ENCODE results near the gene MTM1. TPM values are rescaled to one million over a fixed set of nuclear protein-coding genes. Genes with fewer than 3 reads are reported as not detected.
A peak's percentile ranks its signal among the peaks of the same experiment; 100 is the strongest.

The MTM1 gene
- total RNA-seq, 1 experiment from 2014 or later, result 6.4 TPM

GRCh38 chrX:150655788-150656187, 87.4 kb downstream of the MTM1 start:
- DNase-seq (ENCODE audit: low read depth), result no peak

- no peak for DNase-seq (ENCODE audit: low read depth)
Measured at GRCh38 chrX:150663073-150663472, 94.7 kb downstream of the MTM1 start.

GRCh38 chrX:150664290-150664689, 95.9 kb downstream of the MTM1 start:
- no peak for DNase-seq (ENCODE audit: low read depth)

GRCh38 chrX:150676221-150676620, 107.8 kb downstream of the MTM1 start:
- DNase-seq (ENCODE audit: low read depth), result no peak

GRCh38 chrX:150680974-150681373, 112.6 kb downstream of the MTM1 start:
- DNase-seq (ENCODE audit: low read depth), result no peak

GRCh38 chrX:150683112-150683511, 114.7 kb downstream of the MTM1 start:
- DNase-seq (ENCODE audit: low read depth), result no peak

GRCh38 chrX:150683536-150684146, 115.2 kb downstream of the MTM1 start:
- peak; percentile 23 for DNase-seq (ENCODE audit: low read depth)

- peak; percentile 97 for DNase-seq (ENCODE audit: low read depth)
Measured at GRCh38 chrX:150688911-150689451, 120.6 kb downstream of the MTM1 start.

- peak; percentile 95 for DNase-seq (ENCODE audit: low read depth)
Measured at GRCh38 chrX:150690126-150690525, 121.7 kb downstream of the MTM1 start.

GRCh38 chrX:150692296-150692695, 123.9 kb downstream of the MTM1 start:
- no peak for DNase-seq (ENCODE audit: low read depth)

- DNase-seq (ENCODE audit: low read depth), result no peak
Measured at GRCh38 chrX:150692831-150693724, 124.7 kb downstream of the MTM1 start, which contains the start of gene MTMR1. MTMR1 (plus strand) TSS chrX:150693396; CDS start chrX:150693531, 135 bp downstream.

GRCh38 chrX:150693725-150694574, 125.5 kb downstream of the MTM1 start:
- peak; percentile 6 for DNase-seq (ENCODE audit: low read depth)

- DNase-seq (ENCODE audit: low read depth), result no peak
Measured at GRCh38 chrX:150694738-150695410, 126.5 kb downstream of the MTM1 start.

- DNase-seq (ENCODE audit: low read depth), result no peak
Measured at GRCh38 chrX:150696331-150696730, 127.9 kb downstream of the MTM1 start.

- DNase-seq (ENCODE audit: low read depth), result no peak
Measured at GRCh38 chrX:150696866-150697265, 128.4 kb downstream of the MTM1 start.

GRCh38 chrX:150697641-150698040, 129.2 kb downstream of the MTM1 start:
- no peak for DNase-seq (ENCODE audit: low read depth)

- DNase-seq (ENCODE audit: low read depth), result no peak
Measured at GRCh38 chrX:150698981-150699380, 130.6 kb downstream of the MTM1 start.

- no peak for DNase-seq (ENCODE audit: low read depth)
Measured at GRCh38 chrX:150700107-150700506, 131.7 kb downstream of the MTM1 start.

GRCh38 chrX:150701377-150701776, 133.0 kb downstream of the MTM1 start:
- no peak for DNase-seq (ENCODE audit: low read depth)

GRCh38 chrX:150702966-150703694, 134.7 kb downstream of the MTM1 start:
- DNase-seq (ENCODE audit: low read depth), result no peak

All from HT1080 (cell line).